Duodenal mucosa (tissue), 2 donors: ENCODE results near the gene OR10G4.
"Not testable (repeated sequence)": the region's sequence is repeated elsewhere in the genome, so short reads cannot be mapped to it uniquely, and the experiment has no call there.

ENCODE experiments used
- H3K27ac ChIP-seq: one replicate; pipeline ENCODE4 v1.7.0; 2013; ENCODE audit warnings: low read depth, low read length
- H3K27me3 ChIP-seq, 2 donors: one replicate each; pipeline ENCODE4 v1.7.0; 2013; ENCODE audit warnings: low read length in 2 of 2, control low read depth in 1 of 2; ENCODE audit not compliant: insufficient read depth in 2 of 2, control insufficient read depth in 1 of 2
- H3K36me3 ChIP-seq, 2 donors: one replicate each; pipeline ENCODE4 v1.7.0; 2013; ENCODE audit warnings: low read length in 2 of 2, control low read depth in 1 of 2; ENCODE audit not compliant: insufficient read depth in 2 of 2, control insufficient read depth in 1 of 2
- H3K4me1 ChIP-seq, 2 donors: one replicate each; pipeline ENCODE4 v1.7.0; 2013; ENCODE audit warnings: low read length in 2 of 2, control low read depth in 1 of 2; ENCODE audit not compliant: insufficient read depth in 2 of 2, control insufficient read depth in 1 of 2
- H3K4me3 ChIP-seq, 2 donors: one replicate each; pipeline ENCODE4 v1.7.0; 2013; ENCODE audit warnings: low read length in 2 of 2, low read depth in 1 of 2
- H3K9ac ChIP-seq, 2 donors: one replicate each; pipeline ENCODE4 v1.7.0; 2013; ENCODE audit warnings: low read length in 2 of 2, low read depth in 1 of 2
- H3K9me3 ChIP-seq, 2 donors: one replicate each; pipeline ENCODE4 v1.7.0; 2013; ENCODE audit warnings: low read length in 2 of 2, control low read depth in 1 of 2; ENCODE audit not compliant: control insufficient read depth in 1 of 2

OR10G4 gene

GRCh38 chr11:124012697-124013096 is at the start of gene OR10G4:
Gene OR10G4 (plus strand): TSS chr11:124012997. CDS start chr11:124015575, 2,578 bp downstream.
- Histone ChIP-seq H3K4me3 (no peak within 1 kb of the TSS), H3K36me3 (no peaks in the 10 kb centered on the region), H3K4me1 (no peaks in the 10 kb centered on the region), H3K27me3 (no peaks in the 10 kb centered on the region), H3K9ac (no peak within 1 kb of the TSS), H3K9me3 (no peaks in the 10 kb centered on the region), H3K27ac (no peak within 1 kb of the TSS)

- H3K36me3 ChIP-seq: no peaks in the 10 kb centered on the region
- no peaks in the 10 kb centered on the region for H3K9me3 ChIP-seq
- no peaks in the 10 kb centered on the region for H3K27me3 ChIP-seq
- H3K27ac ChIP-seq: no peak overlapping the region
- H3K4me1 ChIP-seq: no peaks in the 10 kb centered on the region
- H3K4me3 ChIP-seq: no peak overlapping the region
- H3K9ac ChIP-seq: no peak overlapping the region
These were observed 39.0 kb upstream of the OR10G4 start for GRCh38 chr11:123973816-123974215.

- H3K4me3 ChIP-seq: no peak overlapping the region
- no peak overlapping the region for H3K27ac ChIP-seq
- no peaks in the 10 kb centered on the region for H3K36me3 ChIP-seq
- no peak overlapping the region for H3K9ac ChIP-seq
- no peaks in the 10 kb centered on the region for H3K4me1 ChIP-seq
- no peaks in the 10 kb centered on the region for H3K9me3 ChIP-seq
- no peaks in the 10 kb centered on the region for H3K27me3 ChIP-seq
These were observed 35.8 kb upstream of the OR10G4 start for GRCh38 chr11:123976770-123977560.

- H3K9ac ChIP-seq: no peak within 1 kb of the TSS
- no peak within 1 kb of the TSS for H3K4me3 ChIP-seq
- H3K27ac ChIP-seq: no peak within 1 kb of the TSS
- no peaks in the 10 kb centered on the region for H3K27me3 ChIP-seq
- no peaks in the 10 kb centered on the region for H3K4me1 ChIP-seq
- no peaks in the 10 kb centered on the region for H3K36me3 ChIP-seq
- no peaks in the 10 kb centered on the region for H3K9me3 ChIP-seq
These were observed 35.0 kb upstream of the OR10G4 start, which contains the start of gene OR10S1 for GRCh38 chr11:123977731-123978347. Gene OR10S1 (minus strand): TSS chr11:123977781. CDS start chr11:123977664, 117 bp downstream.

GRCh38 chr11:123979311-123979710 is 33.5 kb upstream of the OR10G4 start:
- Histone ChIP-seq H3K4me1 (no peaks in the 10 kb centered on the region), H3K27me3 (no peaks in the 10 kb centered on the region), H3K27ac (no peak overlapping the region), H3K9ac (no peak overlapping the region), H3K4me3 (no peak overlapping the region), H3K9me3 (no peaks in the 10 kb centered on the region), H3K36me3 (no peaks in the 10 kb centered on the region)

GRCh38 chr11:123995119-123995518 is 17.7 kb upstream of the OR10G4 start, which contains the start of gene OR10G6:
Gene OR10G6 (minus strand): TSS chr11:123995161. CDS start chr11:123995161, 0 bp downstream.
- H3K27ac ChIP-seq: no peak within 1 kb of the TSS
- H3K27me3 ChIP-seq: no peaks in the 10 kb centered on the region
- no peaks in the 10 kb centered on the region for H3K9me3 ChIP-seq
- no peak within 1 kb of the TSS for H3K4me3 ChIP-seq
- H3K9ac ChIP-seq: no peak within 1 kb of the TSS
- H3K36me3 ChIP-seq: no peaks in the 10 kb centered on the region
- H3K4me1 ChIP-seq: no peaks in the 10 kb centered on the region

GRCh38 chr11:124015837-124016236 is 3.0 kb downstream of the OR10G4 start:
- not testable (repeated sequence) for H3K27ac ChIP-seq, H3K9me3 ChIP-seq, H3K4me3 ChIP-seq, H3K27me3 ChIP-seq, H3K9ac ChIP-seq, H3K36me3 ChIP-seq, H3K4me1 ChIP-seq

GRCh38 chr11:124026498-124026897 is 13.7 kb downstream of the OR10G4 start, which contains the start of gene OR10G8:
Gene OR10G8 (plus strand): TSS chr11:124026798. CDS start chr11:124029623, 2,825 bp downstream.
- Histone ChIP-seq H3K9ac (no peak within 1 kb of the TSS), H3K4me3 (no peak within 1 kb of the TSS), H3K4me1 (no peaks in the 10 kb centered on the region), H3K9me3 (no peaks in the 10 kb centered on the region), H3K27me3 (no peaks in the 10 kb centered on the region), H3K27ac (no peak within 1 kb of the TSS), H3K36me3 (no peaks in the 10 kb centered on the region)

- Histone ChIP-seq H3K4me1 (no peaks in the 10 kb centered on the region), H3K27ac (no peak overlapping the region), H3K27me3 (no peaks in the 10 kb centered on the region), H3K36me3 (no peaks in the 10 kb centered on the region), H3K9ac (no peak overlapping the region), H3K4me3 (no peak overlapping the region), H3K9me3 (no peaks in the 10 kb centered on the region)
These were observed 23.9 kb downstream of the OR10G4 start for GRCh38 chr11:124036666-124037065.

- H3K27me3 ChIP-seq: no peaks in the 10 kb centered on the region
- no peaks in the 10 kb centered on the region for H3K4me1 ChIP-seq
These were observed 26.8 kb downstream of the OR10G4 start for GRCh38 chr11:124039557-124039956.

More at GRCh38 chr11:124039557-124039956, 26.8 kb downstream of the OR10G4 start:
- Histone ChIP-seq H3K36me3 (no peaks in the 10 kb centered on the region), H3K4me3 (no peak overlapping the region), H3K9me3 (no peaks in the 10 kb centered on the region), H3K27ac (no peak overlapping the region), H3K9ac (no peak overlapping the region)
